Activated T-cell treated with anti-CD3 and anti-CD28 coated beads, Interleukin-2, amount 50 U/mL, for 72 hours (primary cell): Measurements from ENCODE around the gene RERE. TPM values are rescaled to one million over a fixed set of nuclear protein-coding genes. Genes with fewer than 3 reads are reported as not detected.
"Not testable (repeated sequence)": the region's sequence is repeated elsewhere in the genome, so short reads cannot be mapped to it uniquely, and the experiment has no call there.

ENCODE experiments used
- ATAC-seq, 2 donors: fragments of 150-1000 bp; cut with Tn5 transposase; replicated peaks in 1 of 2; 2 replicates each; pipeline ENCODE4 v1.10.0; 2021; ENCODE audit warnings: moderate library complexity in 2 of 2, mild to moderate bottlenecking in 1 of 2
- DNase-seq, 2 donors: peaks; one replicate each; pipeline ENCODE4 v3.0.0; 2021 to 2022; ENCODE audit warnings: mixed read lengths in 1 of 2
- H3K27ac Mint-ChIP-seq: one replicate; pipeline ENCODE4 v1.8.0; 2022; ENCODE audit warnings: mild to moderate bottlenecking, moderate library complexity, mixed read lengths
- H3K27me3 Mint-ChIP-seq: one replicate; pipeline ENCODE4 v1.8.0; 2022; ENCODE audit warnings: low read depth, mixed read lengths
- H3K36me3 Mint-ChIP-seq, 2 donors: one replicate each; pipeline ENCODE4 v1.8.0; 2022; ENCODE audit warnings: mixed read lengths in 2 of 2, mild to moderate bottlenecking in 1 of 2; ENCODE audit not compliant: insufficient read depth in 2 of 2
- H3K4me1 Mint-ChIP-seq: one replicate; pipeline ENCODE4 v1.8.0; 2022; ENCODE audit warnings: low read depth, mixed read lengths
- H3K4me3 Mint-ChIP-seq, 2 donors: one replicate each; pipeline ENCODE4 v1.8.0; 2022; ENCODE audit warnings: mild to moderate bottlenecking in 2 of 2, mixed read lengths in 2 of 2, moderate library complexity in 2 of 2
- H3K9me3 Mint-ChIP-seq, 2 donors: one replicate each; pipeline ENCODE4 v1.8.0; 2022; ENCODE audit warnings: mixed read lengths in 2 of 2
- total RNA-seq, 2 donors: library from RNA; stranded (reverse); gene quantifications; one replicate each; pipeline ENCODE4 v1.2.3, GENCODE V29; 2022

RERE gene
- total RNA-seq, 2 donors from 2014 or later: 98.7 to 105 TPM

DNA sequence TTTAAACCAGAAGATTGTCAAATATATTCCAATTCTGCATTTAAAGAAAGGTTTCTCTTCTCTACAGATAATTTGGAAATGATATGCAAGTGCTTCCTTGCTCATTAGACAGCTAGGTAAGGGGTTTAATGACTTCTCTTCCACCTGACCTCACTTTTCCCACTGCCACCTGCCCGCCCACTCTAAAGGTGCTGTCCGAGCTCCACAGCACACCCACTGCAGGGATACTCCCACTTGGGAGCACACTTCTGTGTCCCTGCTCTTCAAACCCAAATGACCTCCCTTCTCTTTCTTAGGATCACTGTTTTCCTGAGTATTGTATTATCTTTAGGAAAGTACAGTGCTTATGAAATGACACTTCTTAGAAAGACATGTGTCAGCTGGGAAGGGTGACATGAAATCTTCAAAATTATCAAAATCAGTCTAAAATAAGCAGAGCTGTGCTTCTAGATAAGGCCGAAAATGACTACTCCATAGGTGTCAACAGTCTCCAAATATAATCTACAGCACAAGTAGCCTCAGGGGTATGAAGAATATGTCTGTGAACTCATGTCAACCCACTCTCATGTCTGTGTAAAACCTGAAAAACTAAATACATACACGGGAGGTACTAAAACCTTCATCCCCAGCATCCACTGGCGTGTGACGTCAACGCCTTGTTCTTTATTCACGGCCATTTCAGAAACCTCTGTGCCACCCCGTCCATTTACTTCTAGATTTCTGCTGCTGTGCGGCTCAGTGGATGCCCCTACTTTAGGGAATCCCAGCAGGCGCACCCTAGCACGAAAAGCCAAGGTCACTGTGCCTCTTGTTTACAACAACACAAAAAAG is 428.5 kb downstream of the RERE start:
- no peaks in the 10 kb centered on the region for H3K27me3 Mint-ChIP-seq
- H3K36me3 Mint-ChIP-seq: peaks cover 2 to 3% of the 10 kb centered on the region in 2 donors
- no peaks in the 10 kb centered on the region for H3K9me3 Mint-ChIP-seq
- ATAC-seq (no peak), DNase-seq (no peak)
- H3K27ac Mint-ChIP-seq: no peak overlapping the region
- peaks cover 82% of the 10 kb centered on the region for H3K4me1 Mint-ChIP-seq
- H3K4me3 Mint-ChIP-seq: no peak overlapping the region

DNA sequence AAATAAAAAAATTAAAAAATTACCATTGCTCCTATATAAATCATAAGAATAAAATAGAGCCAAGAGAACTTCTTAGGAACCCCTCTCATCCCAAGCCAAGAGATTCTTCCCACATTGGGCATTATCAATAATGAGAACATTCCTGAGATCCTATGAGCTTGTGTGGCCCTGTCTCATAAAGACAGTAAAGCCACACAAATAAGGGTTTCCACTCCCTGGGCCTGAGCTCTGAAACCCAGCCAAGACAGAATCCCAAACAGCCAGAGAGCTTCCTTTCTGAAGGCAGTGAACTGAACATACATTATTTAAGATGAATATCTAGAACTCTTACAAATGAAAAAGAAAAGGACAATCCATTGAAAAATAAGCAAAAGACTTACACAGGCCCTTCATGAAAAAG is 431.2 kb downstream of the RERE start:
- Mint-ChIP-seq H3K27me3 (no peaks in the 10 kb centered on the region), H3K4me1 (peaks cover 78% of the 10 kb centered on the region), H3K4me3 (no peak overlapping the region), H3K27ac (peak overlapping the region; percentile 73), H3K36me3 (peaks cover under 1 to 6% of the 10 kb centered on the region in 2 donors), H3K9me3 (no peaks in the 10 kb centered on the region)
- no peak for ATAC-seq
- no peak for DNase-seq

DNA sequence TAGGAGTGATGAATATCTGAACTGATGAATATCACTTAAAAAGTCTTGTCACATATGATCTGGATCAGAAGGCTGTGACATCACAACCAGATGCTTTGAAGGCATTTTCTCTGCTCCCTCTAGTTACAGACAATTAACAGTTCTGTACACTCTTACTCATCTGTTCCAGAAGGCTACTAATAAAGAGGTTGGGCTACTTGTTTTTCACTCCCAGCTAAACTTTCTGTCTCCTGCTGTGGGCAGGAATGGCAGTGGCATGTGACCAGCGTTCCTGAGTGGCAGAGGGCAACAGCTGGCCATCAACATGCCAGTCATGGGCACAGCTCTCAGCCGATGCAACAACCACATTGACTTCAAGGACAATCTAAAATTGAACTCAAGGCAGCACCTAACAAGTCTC is 432.9 kb downstream of the RERE start:
- Mint-ChIP-seq H3K27me3 (no peaks in the 10 kb centered on the region), H3K27ac (peak overlapping the region; percentile 42), H3K9me3 (no peaks in the 10 kb centered on the region), H3K4me1 (peaks cover 71% of the 10 kb centered on the region), H3K4me3 (no peak overlapping the region), H3K36me3 (peaks cover 3 to 5% of the 10 kb centered on the region in 2 donors)
- ATAC-seq (peak in 1 of 2 donors; percentile 32), DNase-seq (no peak)

DNA sequence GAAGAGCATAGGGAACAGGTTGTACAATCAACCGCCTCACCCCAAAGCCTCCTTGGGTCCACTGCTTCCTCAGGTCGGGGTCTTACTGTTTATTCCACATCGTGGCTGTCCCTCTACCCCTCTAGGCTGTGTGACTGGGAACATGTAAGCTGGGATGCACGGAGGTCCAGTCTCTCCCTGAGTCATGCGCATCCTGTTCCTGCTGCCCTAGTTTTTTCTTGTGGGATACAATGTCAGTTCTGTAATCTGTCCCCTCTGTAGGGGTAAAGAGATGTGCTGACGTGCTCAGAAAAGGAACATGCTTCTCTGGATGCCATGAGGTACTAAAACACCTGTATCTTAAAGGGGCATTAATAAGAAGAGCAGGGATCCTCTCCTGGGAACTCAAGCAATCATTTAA is 433.4 kb downstream of the RERE start:
- H3K27me3 Mint-ChIP-seq: no peaks in the 10 kb centered on the region
- H3K36me3 Mint-ChIP-seq: peaks cover 3 to 5% of the 10 kb centered on the region in 2 donors
- ATAC-seq: no peak
- H3K27ac Mint-ChIP-seq: peak overlapping the region; percentile 78
- H3K4me1 Mint-ChIP-seq: peaks cover 66% of the 10 kb centered on the region
- DNase-seq: no peak
- H3K9me3 Mint-ChIP-seq: no peaks in the 10 kb centered on the region
- peak overlapping the region in 1 of 2 donors; percentile 34 for H3K4me3 Mint-ChIP-seq

DNA sequence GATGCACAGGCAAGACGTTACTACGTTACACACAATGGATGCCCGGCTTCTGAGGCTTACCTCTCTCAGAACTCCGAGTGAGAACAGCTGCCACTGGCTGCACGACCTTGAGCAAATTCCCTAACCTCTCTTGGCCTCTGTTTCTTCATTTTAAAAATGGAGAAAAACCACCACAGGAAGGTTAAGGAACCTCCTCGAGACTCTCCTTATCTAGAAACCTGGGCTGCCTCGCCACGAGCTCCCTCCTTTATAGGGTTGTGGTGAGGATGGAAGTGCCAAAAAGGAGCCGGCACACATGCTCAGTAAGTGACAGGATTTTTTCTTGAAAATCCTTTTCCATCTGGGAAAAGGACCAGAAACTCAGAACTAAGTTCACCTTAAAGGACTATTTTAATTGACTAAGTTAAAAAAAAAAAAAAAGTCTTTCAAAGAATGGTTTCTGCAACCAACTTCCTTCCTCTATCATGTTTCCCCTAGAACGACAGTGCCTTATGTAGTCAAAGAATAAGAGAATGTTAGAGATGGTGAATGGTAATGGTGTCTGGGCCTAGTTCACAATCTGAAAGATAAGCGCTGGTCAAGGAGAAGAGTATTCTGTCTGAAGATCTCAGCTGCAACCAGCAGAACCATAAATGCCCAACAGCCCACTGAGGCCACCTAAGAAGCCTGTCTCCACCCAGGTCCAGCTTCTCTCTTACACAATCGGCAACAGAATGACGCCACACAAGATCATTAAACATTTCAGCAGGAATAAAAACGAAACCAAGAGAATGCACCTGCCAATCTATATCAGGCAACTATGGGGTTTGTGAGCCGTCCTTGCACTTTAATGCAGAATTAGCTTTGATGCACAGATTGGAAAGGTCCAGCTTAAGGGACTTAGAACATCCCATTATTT is 434.6 kb downstream of the RERE start:
- no peak for DNase-seq
- Mint-ChIP-seq H3K27ac (peak overlapping the region; percentile 30), H3K9me3 (no peaks in the 10 kb centered on the region), H3K36me3 (peaks cover 3 to 5% of the 10 kb centered on the region in 2 donors), H3K27me3 (no peaks in the 10 kb centered on the region), H3K4me3 (peak overlapping the region; percentile 60 to 64), H3K4me1 (peaks cover 72% of the 10 kb centered on the region)
- no peak for ATAC-seq

DNA sequence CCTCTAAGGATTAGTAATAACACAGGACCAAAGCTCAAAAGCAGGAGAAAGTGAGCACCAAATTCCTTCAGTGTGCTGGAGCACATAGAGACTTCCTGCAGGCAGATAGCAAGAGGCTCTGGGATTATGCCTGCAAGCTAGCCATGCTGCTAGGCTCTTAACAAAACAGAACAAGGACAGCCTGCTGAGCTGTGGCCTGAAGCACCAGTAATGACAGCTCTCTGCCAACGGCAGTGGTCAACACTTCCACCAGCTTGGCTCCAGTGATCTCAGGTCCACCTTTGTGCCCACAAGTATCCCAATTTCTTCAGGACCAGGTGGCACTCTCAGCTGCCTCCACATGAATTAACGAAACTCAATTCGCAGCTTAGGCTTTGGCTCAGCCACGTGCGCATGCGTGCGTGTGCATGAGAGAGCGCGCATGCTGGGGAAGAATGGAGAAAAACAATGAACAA is 435.4 kb downstream of the RERE start:
- H3K4me3 Mint-ChIP-seq: no peak overlapping the region
- H3K27me3 Mint-ChIP-seq: no peaks in the 10 kb centered on the region
- no peak for ATAC-seq
- H3K4me1 Mint-ChIP-seq: peaks cover 74% of the 10 kb centered on the region
- DNase-seq: no peak
- H3K27ac Mint-ChIP-seq: no peak overlapping the region
- H3K9me3 Mint-ChIP-seq: no peaks in the 10 kb centered on the region
- peaks cover 3 to 5% of the 10 kb centered on the region in 2 donors for H3K36me3 Mint-ChIP-seq

DNA sequence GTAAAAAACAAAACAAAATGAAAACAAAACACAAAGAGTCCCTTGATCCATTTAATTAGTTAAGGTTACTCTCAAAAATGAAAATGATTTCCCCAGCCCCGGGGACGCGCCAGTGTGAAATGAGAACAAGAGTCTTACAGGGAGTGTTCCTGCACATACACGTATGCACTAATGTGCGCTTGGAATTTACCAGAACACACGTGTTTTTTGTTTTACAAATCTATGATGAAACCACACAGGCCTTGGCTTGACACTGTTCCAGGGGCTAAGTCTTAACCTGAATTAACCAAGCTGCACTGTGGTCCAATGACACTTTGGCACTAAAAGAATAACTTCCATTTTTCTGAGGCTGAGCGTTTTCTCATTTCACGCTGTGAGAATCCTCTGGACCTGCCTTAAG is 435.8 kb downstream of the RERE start:
- ATAC-seq (no peak), DNase-seq (no peak)
- Mint-ChIP-seq H3K27me3 (no peaks in the 10 kb centered on the region), H3K4me3 (no peak overlapping the region), H3K4me1 (peaks cover 69% of the 10 kb centered on the region), H3K27ac (no peak overlapping the region), H3K9me3 (no peaks in the 10 kb centered on the region), H3K36me3 (peaks cover 3 to 5% of the 10 kb centered on the region in 2 donors)

DNA sequence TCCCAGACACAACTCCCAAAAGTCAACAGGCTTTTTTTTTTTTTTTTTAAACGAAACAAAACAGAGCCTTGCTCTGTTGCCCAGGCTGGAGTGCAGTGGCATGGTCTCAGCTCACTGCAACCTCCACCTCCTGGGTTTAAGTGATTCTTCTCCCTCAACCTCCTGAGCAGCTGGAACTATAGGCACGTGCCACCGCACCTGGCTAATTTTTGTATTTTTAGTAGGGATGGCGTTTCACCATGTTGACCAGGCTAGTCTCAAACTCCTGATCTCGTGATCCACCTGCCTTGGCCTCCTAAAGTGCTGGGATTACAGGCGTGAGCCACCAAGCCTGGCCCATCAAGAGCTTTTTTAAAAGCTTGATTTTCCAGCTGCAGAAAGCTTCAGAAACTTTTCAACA is 437.1 kb downstream of the RERE start:
- H3K4me3 Mint-ChIP-seq, H3K27me3 Mint-ChIP-seq, DNase-seq, ATAC-seq, H3K27ac Mint-ChIP-seq, H3K36me3 Mint-ChIP-seq, H3K9me3 Mint-ChIP-seq: not testable (repeated sequence)
- H3K4me1 Mint-ChIP-seq: peaks cover 66% of the 10 kb centered on the region

DNA sequence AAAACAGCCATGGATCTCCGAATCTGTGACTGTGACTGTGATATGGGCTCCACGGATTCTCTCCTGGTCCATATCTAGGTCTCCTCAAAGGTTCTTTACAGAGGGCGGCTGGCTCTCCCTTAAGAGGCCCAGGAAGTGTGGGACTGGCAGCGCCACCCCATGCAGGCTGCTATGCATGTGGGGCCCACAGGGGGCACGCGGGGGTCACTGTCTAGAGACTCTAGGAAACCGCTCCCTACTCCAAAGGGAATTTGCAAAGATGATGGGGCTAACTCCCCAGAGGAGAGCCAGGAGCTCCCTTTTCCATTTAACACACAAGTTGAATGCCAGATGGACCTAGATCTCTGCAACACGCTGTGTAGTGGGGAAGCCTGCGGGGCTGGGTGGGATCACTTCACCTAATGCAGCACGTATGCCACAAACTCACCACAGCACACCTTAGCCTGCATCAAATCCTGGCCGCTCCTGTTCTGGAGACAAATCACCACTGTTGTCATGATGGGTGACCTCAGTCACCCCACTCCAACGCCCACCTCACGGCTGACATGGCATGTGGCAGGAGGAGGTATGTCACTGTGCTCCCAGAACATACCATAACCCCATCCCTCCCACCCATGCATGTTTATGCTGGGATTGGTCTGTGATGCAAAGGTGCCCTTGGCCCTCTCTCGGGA is 437.8 kb downstream of the RERE start:
- no peak for DNase-seq
- Mint-ChIP-seq H3K27ac (no peak overlapping the region), H3K27me3 (no peaks in the 10 kb centered on the region), H3K4me3 (no peak overlapping the region), H3K36me3 (peaks cover 3 to 5% of the 10 kb centered on the region in 2 donors), H3K4me1 (peaks cover 65% of the 10 kb centered on the region), H3K9me3 (no peaks in the 10 kb centered on the region)
- ATAC-seq: no peak

DNA sequence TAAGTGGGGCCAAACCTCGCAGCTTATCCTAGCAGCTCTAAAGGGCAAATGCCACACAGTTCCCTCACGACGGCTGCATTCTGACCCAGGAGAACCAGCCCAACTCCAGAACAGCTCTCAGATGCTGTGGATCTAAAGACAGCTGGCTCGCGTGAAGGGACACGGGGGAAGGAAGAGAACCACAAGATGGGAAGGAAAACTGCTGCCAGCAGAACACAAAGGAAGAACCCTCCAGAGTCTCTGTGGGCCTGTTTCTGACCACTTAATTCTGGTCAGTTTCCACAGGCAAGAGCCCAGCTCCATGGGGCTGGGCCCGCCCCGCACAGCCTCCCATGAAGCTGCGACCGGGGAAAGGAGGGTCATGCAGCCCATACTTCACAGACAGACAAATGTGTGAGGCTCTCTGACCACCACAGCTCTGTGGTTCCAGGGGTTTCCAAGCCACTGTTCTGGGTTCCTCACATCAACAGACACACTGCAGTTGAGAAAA is 438.4 kb downstream of the RERE start:
- peaks cover 60% of the 10 kb centered on the region for H3K4me1 Mint-ChIP-seq
- H3K27me3 Mint-ChIP-seq: no peaks in the 10 kb centered on the region
- H3K9me3 Mint-ChIP-seq: no peaks in the 10 kb centered on the region
- DNase-seq (no peak), ATAC-seq (no peak)
- peaks cover 3 to 5% of the 10 kb centered on the region in 2 donors for H3K36me3 Mint-ChIP-seq
- no peak overlapping the region for H3K27ac Mint-ChIP-seq
- no peak overlapping the region for H3K4me3 Mint-ChIP-seq

DNA sequence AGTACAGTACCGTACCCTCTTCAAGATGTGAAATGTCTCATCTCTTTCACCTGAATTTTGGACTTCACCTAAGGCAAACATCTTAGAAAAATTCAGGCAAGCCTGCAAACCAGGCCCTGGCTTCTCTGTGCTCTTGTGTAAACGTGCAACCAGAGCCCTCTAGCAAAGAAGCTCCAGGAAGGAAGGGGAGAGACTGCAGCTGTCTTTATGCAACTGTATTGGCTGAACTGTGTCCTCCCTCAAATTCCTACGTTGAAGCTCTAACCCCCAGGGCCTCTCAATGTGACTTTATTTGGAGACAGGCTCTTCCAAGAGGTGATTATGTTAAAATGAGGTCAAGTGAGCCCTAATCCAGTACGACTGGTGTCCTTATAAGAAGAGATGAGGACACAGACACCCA is 439.3 kb downstream of the RERE start:
- ATAC-seq: no peak
- Mint-ChIP-seq H3K4me3 (no peak overlapping the region), H3K27ac (peak overlapping the region; percentile 2)

DNA sequence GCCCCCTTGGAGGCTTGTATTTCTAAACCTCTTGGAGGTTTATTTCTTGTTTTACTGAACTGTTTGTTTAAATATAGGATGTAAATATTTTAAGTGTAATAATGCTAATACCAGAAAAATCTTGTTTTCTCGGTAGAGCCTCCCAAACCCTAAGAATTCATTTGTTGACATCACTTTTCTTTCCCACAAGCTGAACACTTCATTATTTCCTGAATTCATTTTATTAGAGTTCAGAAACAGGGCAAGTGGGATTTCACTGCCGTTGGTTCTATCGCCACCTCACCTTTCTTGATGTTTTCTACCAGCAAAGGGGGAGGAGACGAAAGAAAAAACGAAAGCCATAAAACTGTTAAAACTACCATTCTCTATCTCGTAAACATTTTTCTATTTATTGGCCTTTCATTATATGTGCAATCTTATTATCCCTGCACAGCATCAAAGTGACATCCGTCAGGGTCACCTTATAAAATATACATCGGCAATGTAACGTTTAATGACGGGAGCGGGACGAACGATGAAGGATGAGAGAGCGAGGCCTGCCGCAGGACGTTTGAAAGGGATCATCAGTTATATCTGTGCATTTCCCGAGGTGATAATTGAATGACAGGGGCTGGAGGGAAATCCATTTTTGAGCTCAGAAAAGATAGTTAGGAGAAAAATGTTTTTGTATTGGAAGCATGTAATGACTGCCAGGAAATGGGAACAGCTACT is 440.0 kb downstream of the RERE start:
- Mint-ChIP-seq H3K27ac (no peak overlapping the region), H3K27me3 (no peaks in the 10 kb centered on the region)

More for the DNA sequence above, 439.3 kb downstream of the RERE start:
- Mint-ChIP-seq H3K9me3 (no peaks in the 10 kb centered on the region), H3K36me3 (peaks cover 3 to 5% of the 10 kb centered on the region in 2 donors), H3K27me3 (no peaks in the 10 kb centered on the region), H3K4me1 (peaks cover 55% of the 10 kb centered on the region)
- no peak for DNase-seq

More for the DNA sequence above, 440.0 kb downstream of the RERE start:
- no peak overlapping the region for H3K4me3 Mint-ChIP-seq
- ATAC-seq (no peak), DNase-seq (no peak)
- no peaks in the 10 kb centered on the region for H3K9me3 Mint-ChIP-seq
- peaks cover 0 to 5% of the 10 kb centered on the region in 2 donors for H3K36me3 Mint-ChIP-seq
- H3K4me1 Mint-ChIP-seq: peaks cover 48% of the 10 kb centered on the region
